ENCODE data around the gene KBTBD4. TPM values are rescaled to one million over a fixed set of nuclear protein-coding genes. Genes with fewer than 3 reads are reported as not detected.

Gene KBTBD4
- total and polyA plus RNA-seq, 7 donors, result 11.3 to 29.9 (median 15.9) TPM

DNA sequence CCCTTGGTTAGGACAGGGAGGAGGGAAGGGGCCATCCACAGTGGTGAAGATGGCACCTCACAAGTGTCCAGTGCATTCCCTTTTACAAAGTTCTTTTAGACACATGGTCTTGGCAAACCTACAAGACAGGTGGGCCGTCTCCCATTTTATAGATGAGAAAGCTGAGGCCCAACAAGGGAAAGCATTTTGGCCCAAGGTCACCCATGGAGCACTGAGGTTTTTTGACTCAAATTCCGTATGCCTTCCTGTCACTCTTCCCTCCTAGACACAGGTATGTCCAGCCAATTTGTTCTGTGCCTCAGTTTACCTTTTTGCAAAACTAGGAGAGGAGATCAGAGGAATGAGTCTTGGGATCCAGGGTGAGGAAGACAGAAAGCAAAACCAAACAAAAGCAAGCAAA is 14.2 kb upstream of the KBTBD4 start:
- 68 to 71% methylated on average over 2 of the region's 2 CpGs for WGBS, 2 donors
- H3K27ac ChIP-seq, result no peak overlapping the region
- no peak for DNase-seq
- peaks cover 0 to 28% (median 19%) of the 10 kb centered on the region in 4 donors for H3K4me1 ChIP-seq
- no peaks in the 10 kb centered on the region for H3K9me3 ChIP-seq
- no peak overlapping the region for H3K4me3 ChIP-seq
- no peaks in the 10 kb centered on the region for H3K36me3 ChIP-seq
- intact Hi-C loops (cut with DNase I), result no loop called here
- no peak for TF ChIP-seq EP300 (IDR thresholded peaks at IDR 0.05)
- peaks cover 15 to 58% (median 50%) of the 10 kb centered on the region in 3 donors for H3K27me3 ChIP-seq

DNA sequence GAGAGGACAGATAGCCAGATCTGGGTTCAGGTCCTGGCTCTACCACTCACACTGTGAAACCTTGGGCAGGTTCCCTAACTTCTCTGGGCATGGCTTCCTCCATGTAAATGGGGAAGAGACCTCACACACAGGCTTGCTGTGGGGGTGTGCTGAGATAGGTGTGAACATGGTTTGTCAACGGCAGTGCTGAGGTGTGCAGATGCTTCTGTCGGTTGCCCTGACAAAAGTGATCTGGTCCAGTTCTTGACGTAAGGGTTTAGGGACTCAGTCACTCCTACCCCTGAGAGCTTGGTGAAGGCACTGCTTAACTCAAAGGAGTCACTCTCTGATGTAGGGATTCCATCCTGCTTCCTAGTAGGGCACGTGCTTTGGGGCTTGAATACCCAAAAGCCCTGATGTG is 13.5 kb upstream of the KBTBD4 start:
- Histone ChIP-seq H3K27ac (no peak overlapping the region), H3K27me3 (peaks cover 15 to 58% (median 50%) of the 10 kb centered on the region in 3 donors), H3K9me3 (no peaks in the 10 kb centered on the region), H3K36me3 (no peaks in the 10 kb centered on the region), H3K4me3 (no peak overlapping the region), H3K4me1 (peaks cover 0 to 28% (median 19%) of the 10 kb centered on the region in 4 donors)
- TF ChIP-seq, protein P1, sequence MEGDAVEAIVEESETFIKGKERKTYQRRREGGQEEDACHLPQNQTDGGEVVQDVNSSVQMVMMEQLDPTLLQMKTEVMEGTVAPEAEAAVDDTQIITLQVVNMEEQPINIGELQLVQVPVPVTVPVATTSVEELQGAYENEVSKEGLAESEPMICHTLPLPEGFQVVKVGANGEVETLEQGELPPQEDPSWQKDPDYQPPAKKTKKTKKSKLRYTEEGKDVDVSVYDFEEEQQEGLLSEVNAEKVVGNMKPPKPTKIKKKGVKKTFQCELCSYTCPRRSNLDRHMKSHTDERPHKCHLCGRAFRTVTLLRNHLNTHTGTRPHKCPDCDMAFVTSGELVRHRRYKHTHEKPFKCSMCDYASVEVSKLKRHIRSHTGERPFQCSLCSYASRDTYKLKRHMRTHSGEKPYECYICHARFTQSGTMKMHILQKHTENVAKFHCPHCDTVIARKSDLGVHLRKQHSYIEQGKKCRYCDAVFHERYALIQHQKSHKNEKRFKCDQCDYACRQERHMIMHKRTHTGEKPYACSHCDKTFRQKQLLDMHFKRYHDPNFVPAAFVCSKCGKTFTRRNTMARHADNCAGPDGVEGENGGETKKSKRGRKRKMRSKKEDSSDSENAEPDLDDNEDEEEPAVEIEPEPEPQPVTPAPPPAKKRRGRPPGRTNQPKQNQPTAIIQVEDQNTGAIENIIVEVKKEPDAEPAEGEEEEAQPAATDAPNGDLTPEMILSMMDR (IDR thresholded peaks at IDR 0.05), result no peak
- TF ChIP-seq POLR2A (IDR thresholded peaks at IDR 0.05), result no peak
- no peak for TF ChIP-seq EP300 (IDR thresholded peaks at IDR 0.05)
- WGBS, 2 donors, result 59 to 77% methylated on average over 4 of the region's 4 CpGs
- intact Hi-C loops (cut with DNase I), result no loop called here
- no peak for DNase-seq

DNA sequence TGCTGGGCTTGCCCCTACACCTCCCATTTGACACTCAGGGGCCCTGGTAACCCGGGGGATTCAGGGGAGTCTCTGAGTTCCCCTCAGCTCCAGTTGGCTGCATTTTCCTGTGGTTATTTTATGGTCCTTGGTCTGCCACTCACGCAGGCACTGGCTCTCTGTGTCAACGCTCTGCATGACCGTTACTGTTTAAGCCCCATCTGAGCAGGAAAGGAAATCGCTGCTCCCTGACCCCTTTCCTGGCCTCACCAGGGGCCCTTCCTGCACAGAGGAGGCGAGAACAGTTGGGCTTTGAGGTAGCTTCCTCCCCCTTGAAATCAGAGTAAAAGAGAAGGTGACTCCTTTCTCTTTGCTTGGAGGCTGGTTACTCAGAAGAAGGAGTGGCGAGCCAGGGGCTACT is 13.0 kb upstream of the KBTBD4 start:
- peaks cover 15 to 58% (median 50%) of the 10 kb centered on the region in 3 donors for H3K27me3 ChIP-seq
- 27 to 44% methylated on average over 7 of the region's 7 CpGs for WGBS, 2 donors
- no peaks in the 10 kb centered on the region for H3K36me3 ChIP-seq
- H3K4me3 ChIP-seq, result no peak overlapping the region
- intact Hi-C loops (cut with DNase I), result no loop called here
- H3K4me1 ChIP-seq, result peaks cover 0 to 28% (median 19%) of the 10 kb centered on the region in 4 donors
- no peak for DNase-seq
- no peak for TF ChIP-seq EP300 (IDR thresholded peaks at IDR 0.05)
- no peak for TF ChIP-seq POLR2A (IDR thresholded peaks at IDR 0.05)
- TF ChIP-seq, protein P1 (IDR thresholded peaks at IDR 0.05), result no peak
- no peak for TF ChIP-seq POLR2AphosphoS5 (IDR thresholded peaks at IDR 0.05)
- H3K9me3 ChIP-seq, result no peaks in the 10 kb centered on the region
- H3K27ac ChIP-seq, result no peak overlapping the region

DNA sequence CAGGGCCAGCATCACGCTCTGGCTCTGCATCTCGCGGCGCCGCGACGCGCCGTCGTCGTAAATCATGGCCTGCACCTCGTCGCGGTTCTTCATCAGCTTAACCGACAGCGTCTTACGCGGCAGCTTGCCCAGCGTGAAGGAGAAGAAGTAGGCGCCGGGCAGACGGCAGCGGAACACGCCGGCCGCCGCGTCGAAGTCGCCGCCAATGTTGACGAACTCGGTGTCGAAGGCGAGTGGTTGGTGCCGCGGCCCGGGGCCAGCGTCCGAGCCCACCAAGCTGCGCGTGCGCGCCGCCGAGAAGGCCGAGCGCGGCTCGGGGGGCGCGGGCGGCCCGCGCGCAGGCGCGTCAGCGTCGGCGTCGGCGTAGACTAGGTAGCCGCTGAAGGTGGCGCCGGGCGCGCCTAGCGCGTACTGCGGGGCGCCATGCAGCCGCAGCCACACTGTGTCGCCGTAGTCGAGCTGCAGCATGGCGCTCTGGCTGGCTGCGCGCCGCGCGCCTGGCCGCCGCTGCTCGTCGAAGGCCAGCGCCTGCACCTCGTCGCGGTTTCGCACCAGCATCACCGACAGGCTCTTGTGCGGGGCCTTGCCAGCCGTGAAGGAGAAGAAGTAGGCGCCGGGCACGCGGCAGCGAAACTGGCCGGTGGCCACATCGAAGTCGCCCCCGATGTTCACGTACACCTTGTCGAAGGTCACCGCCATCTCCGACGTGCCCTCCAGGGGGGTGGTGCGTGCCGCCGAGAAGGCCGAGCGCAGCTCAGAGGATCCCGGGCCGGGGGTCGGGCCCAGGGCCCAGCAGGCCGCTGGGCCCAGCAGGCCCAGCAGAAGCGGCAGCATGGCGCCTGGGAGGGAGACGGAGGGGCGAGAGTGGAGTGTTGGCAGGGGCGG is 11.4 kb upstream of the KBTBD4 start:
- Histone ChIP-seq H3K27me3 (peaks cover 15 to 50% (median 47%) of the 10 kb centered on the region in 3 donors), H3K9me3 (no peaks in the 10 kb centered on the region), H3K4me1 (peaks cover 0 to 28% (median 19%) of the 10 kb centered on the region in 4 donors), H3K36me3 (peaks cover 0 to 5% (median 0%) of the 10 kb centered on the region in 4 donors), H3K27ac (peak overlapping the region; percentile 10 to 69 (median 40)), H3K4me3 (peak overlapping the region; percentile 37 to 56 (median 46))
- TF ChIP-seq POLR2AphosphoS5 (IDR thresholded peaks at IDR 0.05) (peak in 1 of 4 donors; percentile 51), EP300 (IDR thresholded peaks at IDR 0.05) (no peak), POLR2A (IDR thresholded peaks at IDR 0.05) (no peak)
- TF ChIP-seq, protein P1 (IDR thresholded peaks at IDR 0.05), result no peak
- WGBS, 2 donors, result 69% methylated on average over 122 of the region's 122 CpGs
- intact Hi-C loops (cut with DNase I), result no loop called here
- DNase-seq, result no peak

DNA sequence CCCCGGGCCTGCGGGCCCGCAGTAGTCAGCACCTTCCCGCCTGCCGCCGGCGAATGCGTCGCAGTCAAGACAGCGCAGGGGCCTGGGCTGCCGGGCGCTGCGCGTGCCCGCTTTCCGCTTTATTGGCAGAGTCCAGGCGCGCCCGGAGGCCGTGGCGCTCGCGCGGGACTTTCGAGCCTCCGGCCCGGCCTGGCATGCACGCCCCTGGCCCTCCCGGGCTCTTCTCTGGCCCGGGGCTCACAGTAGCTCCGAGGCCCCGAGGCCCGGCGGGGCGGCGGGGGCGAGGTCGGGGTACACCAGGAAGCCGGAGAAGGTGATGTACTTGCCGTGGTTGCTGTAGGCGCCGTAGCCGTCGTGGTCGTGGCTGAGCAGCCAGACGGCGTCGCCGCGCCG is 10.8 kb upstream of the KBTBD4 start:
- WGBS, 2 donors, result 35 to 63% methylated on average over 51 of the region's 51 CpGs
- TF ChIP-seq, protein P1 (IDR thresholded peaks at IDR 0.05), result no peak
- Histone ChIP-seq H3K27me3 (peaks cover 15 to 44% (median 40%) of the 10 kb centered on the region in 3 donors), H3K36me3 (peaks cover 0 to 11% (median 4%) of the 10 kb centered on the region in 4 donors), H3K27ac (peak overlapping the region; percentile 10 to 69 (median 40)), H3K9me3 (no peaks in the 10 kb centered on the region), H3K4me3 (peak overlapping the region; percentile 37 to 56 (median 46)), H3K4me1 (peaks cover 0 to 28% (median 19%) of the 10 kb centered on the region in 4 donors)
- DNase-seq, result peak; percentile 79
- intact Hi-C loops (cut with DNase I), result no loop called here

Data from sigmoid colon (tissue), 7 donors.